ENCODE measurements around the gene GDF15.

- TF ChIP-seq CTCF (tag by site-specific recombination; IDR thresholded peaks at IDR 0.05) (no peak), ZNF792 (tag by site-specific recombination; IDR thresholded peaks at IDR 0.05) (no peak), REST (tag by site-specific recombination; IDR thresholded peaks at IDR 0.05) (no peak)
Observed at GRCh38 chr19:18340190-18340989, 45.6 kb upstream of the GDF15 start, which contains the start of gene PGPEP1.
